Activated naive CD8-positive, alpha-beta T cell treated with anti-CD3 and anti-CD28 coated beads, Interleukin-2, amount 10 ng/mL, durations not matched to agents 7 days and 5 days (primary cell): ENCODE measurements around the gene RPL35. TPM values are rescaled to one million over a fixed set of nuclear protein-coding genes. Genes with fewer than 3 reads are reported as not detected.

Experiments used
- ATAC-seq: fragments of 150-1000 bp; cut with Tn5 transposase; one replicate; pipeline ENCODE4 v1.10.0; 2021; ENCODE audit warnings: low read depth, moderate library complexity
- POLR2A ChIA-PET: fragments of 350-600 bp; sonication (Branson Sonifier 250); formaldehyde crosslinking; loops from one replicate; lab custom pipeline; 2021; ENCODE audit warnings: antibody characterized with exemption; lab: Charles Lee
- DNase-seq: peaks from one replicate; pipeline ENCODE4 v3.0.0; 2021
- H3K27ac Mint-ChIP-seq: one replicate; pipeline ENCODE4 v1.8.0; 2022; ENCODE audit warnings: mild to moderate bottlenecking, mixed read lengths
- H3K27me3 Mint-ChIP-seq: one replicate; pipeline ENCODE4 v1.8.0; 2022; ENCODE audit warnings: mild to moderate bottlenecking, moderate library complexity, mixed read lengths
- H3K36me3 Mint-ChIP-seq: one replicate; pipeline ENCODE4 v1.8.0; 2021; ENCODE audit warnings: mild to moderate bottlenecking, mixed read lengths
- H3K4me1 Mint-ChIP-seq: one replicate; pipeline ENCODE4 v1.8.0; 2021; ENCODE audit warnings: mixed read lengths
- H3K4me3 Mint-ChIP-seq: one replicate; pipeline ENCODE4 v1.8.0; 2022; ENCODE audit warnings: mild to moderate bottlenecking, moderate library complexity, mixed read lengths
- H3K9me3 Mint-ChIP-seq: one replicate; pipeline ENCODE4 v1.8.0; 2021; ENCODE audit warnings: mixed read lengths
- total RNA-seq, 2 experiments: library from RNA; stranded (reverse); gene quantifications; one replicate each; pipeline ENCODE4 v1.2.3, GENCODE V29; 2021

The RPL35 gene
- total RNA-seq, 2 experiments from 2014 or later: 1,398 to 1,411 TPM

GRCh38 chr9:124885551-124885950 is 23.8 kb upstream of the RPL35 start:
- POLR2A ChIA-PET: interaction anchor here (2.4 kb wide), 1 partner anchor 16 kb away, joined by 6 read pairs; no protein-coding TSS in a partner anchor
- H3K4me1 Mint-ChIP-seq: no peaks in the 10 kb centered on the region
- no peaks in the 10 kb centered on the region for H3K9me3 Mint-ChIP-seq
- peaks cover 34% of the 10 kb centered on the region for H3K36me3 Mint-ChIP-seq
- H3K27me3 Mint-ChIP-seq: no peaks in the 10 kb centered on the region
- no peak for DNase-seq
- H3K27ac Mint-ChIP-seq: no peak overlapping the region
- H3K4me3 Mint-ChIP-seq: no peak overlapping the region
- no peak for ATAC-seq

GRCh38 chr9:124884376-124884775 is 22.6 kb upstream of the RPL35 start:
- POLR2A ChIA-PET: no interaction called here

GRCh38 chr9:124882231-124882630 is 20.5 kb upstream of the RPL35 start:
- H3K36me3 Mint-ChIP-seq: peaks cover 28% of the 10 kb centered on the region
- H3K27ac Mint-ChIP-seq: no peak overlapping the region
- no peak for ATAC-seq
- H3K27me3 Mint-ChIP-seq: no peaks in the 10 kb centered on the region
- no peaks in the 10 kb centered on the region for H3K9me3 Mint-ChIP-seq
- POLR2A ChIA-PET: interaction anchor here (0.8 kb wide), 2 partner anchors 10 to 12 kb away, joined by 3 to 5 read pairs; no protein-coding TSS in a partner anchor
- no peaks in the 10 kb centered on the region for H3K4me1 Mint-ChIP-seq
- DNase-seq: no peak
- no peak overlapping the region for H3K4me3 Mint-ChIP-seq

More at GRCh38 chr9:124884376-124884775, 22.6 kb upstream of the RPL35 start:
- ATAC-seq (no peak), DNase-seq (no peak)
- Mint-ChIP-seq H3K4me1 (no peaks in the 10 kb centered on the region), H3K4me3 (no peak overlapping the region), H3K9me3 (no peaks in the 10 kb centered on the region), H3K27ac (no peak overlapping the region), H3K27me3 (no peaks in the 10 kb centered on the region), H3K36me3 (peaks cover 28% of the 10 kb centered on the region)

GRCh38 chr9:124881138-124881743 is 19.5 kb upstream of the RPL35 start:
- peaks cover 4% of the 10 kb centered on the region for H3K4me1 Mint-ChIP-seq
- POLR2A ChIA-PET: interaction anchor here (0.7 to 0.9 kb wide), 2 partner anchors 20 to 444 kb away, joined by 3 read pairs; no protein-coding TSS in a partner anchor
- peaks cover 30% of the 10 kb centered on the region for H3K36me3 Mint-ChIP-seq
- H3K4me3 Mint-ChIP-seq: no peak overlapping the region
- H3K9me3 Mint-ChIP-seq: no peaks in the 10 kb centered on the region
- no peak overlapping the region for H3K27ac Mint-ChIP-seq
- ATAC-seq (no peak), DNase-seq (no peak)
- no peaks in the 10 kb centered on the region for H3K27me3 Mint-ChIP-seq

GRCh38 chr9:124880501-124880900 is 18.7 kb upstream of the RPL35 start:
- no peak for DNase-seq
- peaks cover 25% of the 10 kb centered on the region for H3K36me3 Mint-ChIP-seq
- no peaks in the 10 kb centered on the region for H3K9me3 Mint-ChIP-seq
- POLR2A ChIA-PET: interaction anchor here (0.7 to 0.9 kb wide), 2 partner anchors 19 to 444 kb away, joined by 3 read pairs; no protein-coding TSS in a partner anchor
- no peak overlapping the region for H3K27ac Mint-ChIP-seq
- peaks cover 4% of the 10 kb centered on the region for H3K4me1 Mint-ChIP-seq
- no peak for ATAC-seq
- no peaks in the 10 kb centered on the region for H3K27me3 Mint-ChIP-seq
- H3K4me3 Mint-ChIP-seq: no peak overlapping the region

- H3K4me1 Mint-ChIP-seq: peaks cover 4% of the 10 kb centered on the region
- ATAC-seq: no peak
- POLR2A ChIA-PET: interaction anchor here (2.8 kb wide), 1 partner anchor 10 kb away, joined by 15 read pairs; no protein-coding TSS in a partner anchor
Measured at GRCh38 chr9:124879226-124879625, 17.5 kb upstream of the RPL35 start.

GRCh38 chr9:124878518-124878917 is 16.8 kb upstream of the RPL35 start:
- Mint-ChIP-seq H3K9me3 (no peaks in the 10 kb centered on the region), H3K4me1 (peaks cover 4% of the 10 kb centered on the region), H3K36me3 (peaks cover 26% of the 10 kb centered on the region), H3K27ac (no peak overlapping the region), H3K27me3 (no peaks in the 10 kb centered on the region), H3K4me3 (no peak overlapping the region)
- DNase-seq (no peak), ATAC-seq (no peak)
- POLR2A ChIA-PET: interaction anchor here (2.1 to 2.8 kb wide), 2 partner anchors 9 to 17 kb away, joined by 6 to 15 read pairs; no protein-coding TSS in a partner anchor

More at GRCh38 chr9:124879226-124879625, 17.5 kb upstream of the RPL35 start:
- no peaks in the 10 kb centered on the region for H3K27me3 Mint-ChIP-seq
- peak overlapping the region; percentile 13 for H3K27ac Mint-ChIP-seq
- no peak overlapping the region for H3K4me3 Mint-ChIP-seq
- no peaks in the 10 kb centered on the region for H3K9me3 Mint-ChIP-seq
- no peak for DNase-seq
- H3K36me3 Mint-ChIP-seq: peaks cover 25% of the 10 kb centered on the region

- Mint-ChIP-seq H3K27me3 (no peaks in the 10 kb centered on the region), H3K36me3 (peaks cover 29% of the 10 kb centered on the region), H3K9me3 (no peaks in the 10 kb centered on the region), H3K4me3 (no peak overlapping the region), H3K27ac (no peak overlapping the region), H3K4me1 (peaks cover 8% of the 10 kb centered on the region)
- POLR2A ChIA-PET: interaction anchor here (2.1 to 2.8 kb wide), 2 partner anchors 8 to 17 kb away, joined by 6 to 15 read pairs; no protein-coding TSS in a partner anchor
- ATAC-seq: no peak
- DNase-seq: no peak
Measured at GRCh38 chr9:124878021-124878420, 16.3 kb upstream of the RPL35 start.

GRCh38 chr9:124877021-124877782 is 15.4 kb upstream of the RPL35 start:
- H3K4me3 Mint-ChIP-seq: no peak overlapping the region
- no peaks in the 10 kb centered on the region for H3K9me3 Mint-ChIP-seq
- DNase-seq (no peak), ATAC-seq (no peak)
- peaks cover 13% of the 10 kb centered on the region for H3K4me1 Mint-ChIP-seq
- POLR2A ChIA-PET: interaction anchor here (1.1 to 2.8 kb wide), 3 partner anchors 8 to 20 kb away, joined by 3 to 15 read pairs (median 6); no protein-coding TSS in a partner anchor
- no peaks in the 10 kb centered on the region for H3K27me3 Mint-ChIP-seq
- peaks cover 31% of the 10 kb centered on the region for H3K36me3 Mint-ChIP-seq
- H3K27ac Mint-ChIP-seq: peak overlapping the region; percentile 40

GRCh38 chr9:124875501-124875900 is 13.7 kb upstream of the RPL35 start:
- Mint-ChIP-seq H3K9me3 (no peaks in the 10 kb centered on the region), H3K4me3 (no peak overlapping the region), H3K4me1 (peaks cover 27% of the 10 kb centered on the region), H3K27me3 (no peaks in the 10 kb centered on the region), H3K36me3 (peaks cover 42% of the 10 kb centered on the region), H3K27ac (no peak overlapping the region)
- DNase-seq: no peak
- ATAC-seq: no peak
- POLR2A ChIA-PET: no interaction called here

GRCh38 chr9:124873664-124874063 is 11.9 kb upstream of the RPL35 start:
- no peaks in the 10 kb centered on the region for H3K27me3 Mint-ChIP-seq
- peaks cover 29% of the 10 kb centered on the region for H3K4me1 Mint-ChIP-seq
- ATAC-seq: no peak
- POLR2A ChIA-PET: interaction anchor here (6.0 kb wide), 1 partner anchor 12 kb away, joined by 76 read pairs; the partner anchor contains the start of genes ARPC5L and RPL35
- H3K4me3 Mint-ChIP-seq: no peak overlapping the region
- peaks cover 40% of the 10 kb centered on the region for H3K36me3 Mint-ChIP-seq
- no peaks in the 10 kb centered on the region for H3K9me3 Mint-ChIP-seq
- H3K27ac Mint-ChIP-seq: no peak overlapping the region
- DNase-seq: no peak

- Mint-ChIP-seq H3K27ac (peak overlapping the region; percentile 98), H3K27me3 (no peaks in the 10 kb centered on the region), H3K9me3 (no peaks in the 10 kb centered on the region), H3K36me3 (peaks cover 29% of the 10 kb centered on the region), H3K4me1 (peaks cover 36% of the 10 kb centered on the region), H3K4me3 (peak overlapping the region; percentile 98)
- ATAC-seq: no peak
- POLR2A ChIA-PET: interaction anchor here (2.3 to 6.0 kb wide), 2 partner anchors 10 to 14 kb away, joined by 6 to 76 read pairs; partner anchors contain the start of genes ARPC5L and RPL35
- no peak for DNase-seq
Measured at GRCh38 chr9:124871156-124871561, 9.4 kb upstream of the RPL35 start.

- Mint-ChIP-seq H3K4me3 (peak overlapping the region; percentile 98), H3K27ac (peak overlapping the region; percentile 98), H3K9me3 (no peaks in the 10 kb centered on the region), H3K36me3 (peaks cover 29% of the 10 kb centered on the region), H3K4me1 (peaks cover 36% of the 10 kb centered on the region), H3K27me3 (no peaks in the 10 kb centered on the region)
- DNase-seq (no peak), ATAC-seq (no peak)
- POLR2A ChIA-PET: interaction anchor here (0.6 to 6.0 kb wide), 9 partner anchors 8 to 370 kb away, joined by 3 to 76 read pairs (median 6); partner anchors contain the start of genes ARPC5L, HSPA5 and RPL35
Measured at GRCh38 chr9:124870723-124871122, 9.0 kb upstream of the RPL35 start.
